Tibial nerve (tissue), 4 donors: ENCODE data around the gene OTOF. TPM values are rescaled to one million over a fixed set of nuclear protein-coding genes. Genes with fewer than 3 reads are reported as not detected.

Experiments
- DNase-seq, 2 donors: peaks; one replicate each; pipeline ENCODE4 v3.0.0-alpha.2; 2019; ENCODE audit warnings: low spot score in 2 of 2
- H3K27ac ChIP-seq, 4 donors: fragments of 200-600 bp; sonication (generic) in 3 of 4; one replicate each; pipeline ENCODE4 v1.5.1; 2017 to 2019; ENCODE audit warnings: mild to moderate bottlenecking in 1 of 4
- H3K27me3 ChIP-seq, 2 donors: fragments of 200-600 bp; sonication (generic) in 1 of 2; one replicate each; pipeline versions ENCODE4 v1.5.1 to v1.6.0; 2017 to 2019
- H3K36me3 ChIP-seq, 3 donors: fragments of 200-600 bp; sonication (generic); one replicate each; pipeline ENCODE4 v1.5.1; 2018 to 2019
- H3K4me1 ChIP-seq, 4 donors: fragments of 200-600 bp; sonication (generic) in 3 of 4; one replicate each; pipeline ENCODE4 v1.5.1; 2017 to 2019
- H3K4me3 ChIP-seq, 4 donors: fragments of 200-600 bp; sonication (generic) in 3 of 4; one replicate each; pipeline ENCODE4 v1.5.1; 2017 to 2019; ENCODE audit warnings: mild to moderate bottlenecking in 1 of 4, moderate library complexity in 1 of 4
- H3K9me3 ChIP-seq, 4 donors: fragments of 200-600 bp; sonication (generic) in 3 of 4; one replicate each; pipeline ENCODE4 v1.5.1; 2017 to 2019
- CTCF ChIP-seq, 5 experiments: fragments of 200-600 bp in 3 of 5; fragments of 450-650 bp in 2 of 5; sonication (generic) in 3 of 5; IDR thresholded peaks; one replicate each; pipeline ENCODE4 v1.5.1; 2016 to 2019; ENCODE audit warnings: antibody characterized with exemption in 5 of 5, mild to moderate bottlenecking in 3 of 5, moderate library complexity in 2 of 5
- EP300 ChIP-seq, 2 donors: sonication (generic); formaldehyde crosslinking; IDR thresholded peaks; one replicate each; pipeline ENCODE4 v1.6.1; 2017; ENCODE audit warnings: antibody characterized with exemption in 2 of 2, mild to moderate bottlenecking in 1 of 2
- POLR2A ChIP-seq, 2 donors: fragments of 450-650 bp; IDR thresholded peaks; one replicate each; pipeline ENCODE4 v1.6.1; 2017; ENCODE audit warnings: antibody characterized with exemption in 2 of 2, mild to moderate bottlenecking in 2 of 2, moderate library complexity in 2 of 2
- WGBS, 2 donors: methylation state at CpG; one replicate each; pipeline ENCODE4 v1.1.5; 2018; 5-methylcytosine and 5-hydroxymethylcytosine counted together
- total RNA-seq, 4 donors: library from RNA; depleted of rRNA; stranded (reverse); fragments of >200 nt; gene quantifications; one replicate each; pipeline ENCODE4 v1.1.0, GENCODE V29; 2016

The OTOF gene
- total RNA-seq, 4 donors from 2014 or later = under 0.01 to 0.30 (median 0.22) TPM; not detected in 1

- no peak for TF ChIP-seq POLR2A (IDR thresholded peaks at IDR 0.05)
- peak in 1 of 2 donors; percentile 66 for TF ChIP-seq EP300 (IDR thresholded peaks at IDR 0.05)
- TF ChIP-seq CTCF (IDR thresholded peaks at IDR 0.05) = no peak
- H3K36me3 ChIP-seq = no peaks in the 10 kb centered on the region
- H3K4me3 ChIP-seq = no peak overlapping the region
- H3K4me1 ChIP-seq = peaks cover 0 to 16% (median 0%) of the 10 kb centered on the region in 4 donors
- WGBS, 2 donors = 85 to 87% methylated on average over 11 of the region's 11 CpGs
- no peak for DNase-seq
- no peaks in the 10 kb centered on the region for H3K9me3 ChIP-seq
- H3K27me3 ChIP-seq = no peaks in the 10 kb centered on the region
- no peak overlapping the region for H3K27ac ChIP-seq
These were observed 24.2 kb downstream of the OTOF start for GRCh38 chr2:26453421-26454329.

GRCh38 chr2:26451700-26452099 is 26.2 kb downstream of the OTOF start:
- Histone ChIP-seq H3K36me3 (no peaks in the 10 kb centered on the region), H3K4me3 (no peak overlapping the region), H3K4me1 (peaks cover 0 to 8% (median 0%) of the 10 kb centered on the region in 4 donors), H3K27me3 (no peaks in the 10 kb centered on the region), H3K27ac (no peak overlapping the region), H3K9me3 (no peaks in the 10 kb centered on the region)
- DNase-seq = no peak
- TF ChIP-seq CTCF (IDR thresholded peaks at IDR 0.05) (no peak), POLR2A (IDR thresholded peaks at IDR 0.05) (no peak), EP300 (IDR thresholded peaks at IDR 0.05) (no peak)
- whole genome bisulfite sequencing, 2 donors = 95 to 97% methylated on average over 1 of the region's 1 CpG

GRCh38 chr2:26450031-26450635 is 27.8 kb downstream of the OTOF start:
- Histone ChIP-seq H3K9me3 (no peaks in the 10 kb centered on the region), H3K4me1 (no peaks in the 10 kb centered on the region), H3K27me3 (no peaks in the 10 kb centered on the region), H3K36me3 (no peaks in the 10 kb centered on the region), H3K4me3 (no peak overlapping the region), H3K27ac (no peak overlapping the region)
- 90 to 93% methylated on average over 13 of the region's 13 CpGs for WGBS, 2 donors
- TF ChIP-seq POLR2A (IDR thresholded peaks at IDR 0.05) = no peak
- no peak for TF ChIP-seq EP300 (IDR thresholded peaks at IDR 0.05)
- no peak for TF ChIP-seq CTCF (IDR thresholded peaks at IDR 0.05)
- no peak for DNase-seq

GRCh38 chr2:26449278-26450030 is 28.5 kb downstream of the OTOF start:
- Histone ChIP-seq H3K36me3 (no peaks in the 10 kb centered on the region), H3K4me3 (no peak overlapping the region), H3K27ac (no peak overlapping the region), H3K4me1 (no peaks in the 10 kb centered on the region), H3K27me3 (no peaks in the 10 kb centered on the region), H3K9me3 (no peaks in the 10 kb centered on the region)
- TF ChIP-seq POLR2A (IDR thresholded peaks at IDR 0.05) = no peak
- no peak for TF ChIP-seq EP300 (IDR thresholded peaks at IDR 0.05)
- no peak for TF ChIP-seq CTCF (IDR thresholded peaks at IDR 0.05)
- 88 to 89% methylated on average over 10 of the region's 10 CpGs for WGBS, 2 donors
- DNase-seq = no peak
